ENCODE results near the gene UGT2B7. TPM values are rescaled to one million over a fixed set of nuclear protein-coding genes. Genes with fewer than 3 reads are reported as not detected.

Gene UGT2B7
- total and polyA plus RNA-seq, 2 of the 13 experiments (the other 11 are each of a cell fraction or from before 2014, with no cell fraction given) = 26.8 to 41.8 TPM

DNA sequence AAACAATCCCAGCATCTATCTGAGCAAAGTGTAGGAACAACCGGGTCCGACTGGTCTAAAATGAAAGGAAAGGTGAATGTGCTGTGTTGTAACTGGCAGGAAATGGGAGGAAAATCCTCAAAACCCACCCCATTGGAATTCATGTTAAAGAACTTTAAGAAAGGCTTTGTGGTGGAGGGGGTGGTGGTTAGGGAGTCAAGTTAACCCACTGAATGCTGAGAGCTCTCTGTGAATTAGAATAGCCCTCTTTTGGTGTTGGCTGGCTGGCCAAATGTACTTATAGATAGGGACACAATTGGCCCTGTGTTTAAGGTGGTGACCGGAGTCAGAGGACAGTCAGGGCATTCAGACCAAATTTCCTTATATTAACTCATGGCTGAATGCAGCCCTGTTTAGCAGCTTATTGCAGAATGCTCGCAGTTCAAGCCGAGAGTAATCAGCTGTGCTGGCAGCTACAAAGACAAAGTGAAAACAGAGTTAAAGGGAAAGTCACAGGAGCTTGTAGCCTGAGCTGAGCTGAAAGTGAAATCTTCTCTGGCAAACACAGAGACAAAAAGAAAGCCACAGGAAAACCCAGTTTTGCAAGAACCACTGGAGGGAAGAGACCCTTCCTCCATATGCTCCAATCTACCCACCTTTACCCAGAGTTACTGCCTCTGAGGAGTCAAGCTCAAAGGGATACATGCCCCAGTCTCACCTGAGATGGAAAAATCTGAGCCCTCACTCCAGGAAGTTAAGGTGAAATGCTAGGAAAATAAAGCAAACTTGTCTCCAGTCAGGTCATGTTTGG lies 38.5 kb upstream of the UGT2B7 start:
- Histone ChIP-seq H3K9ac (ENCODE audit: insufficient read depth, low read depth, low read length) (peak overlapping the region; percentile 79), H3K36me3 (replicated peaks in 1 of 2; ENCODE audit: control insufficient read depth in 1 of 2, insufficient read depth in 2 of 2, low read length in 2 of 2) (peaks cover 3 to 4% of the 10 kb centered on the region in 2 experiments; a peak in 3 of 5 replicates), H4K20me1 (ENCODE audit: insufficient read depth, low read length) (no peaks in the 10 kb centered on the region), H3K79me2 (ENCODE audit: insufficient read depth, low read length) (peaks cover 88% of the 10 kb centered on the region), H3K9me3 (ENCODE audit: low read length) (peaks cover 5% of the 10 kb centered on the region; the same call in 1 of the 2 replicates), H2AFZ (ENCODE audit: low read length) (peak overlapping the region; percentile 51), H3K4me1 (ENCODE audit: insufficient read depth, low read length) (peaks cover 78% of the 10 kb centered on the region), H3K27me3 (ENCODE audit: control insufficient read depth in 1 of 2, insufficient read depth in 2 of 2, low read length in 2 of 2) (no peaks in the 10 kb centered on the region), H3K4me2 (ENCODE audit: low read depth, low read length) (peak overlapping the region; percentile 83), H3K4me3 (replicated peaks in 1 of 3; ENCODE audit: insufficient read depth in 1 of 3, low read depth in 2 of 3, low read length in 3 of 3) (peak overlapping the region; percentile 11 to 43 (median 31); a peak in 5 of 6 replicates), H3K27ac (ENCODE audit: extremely low read length, insufficient read depth, low read length) (peak overlapping the region; percentile 88)
- no TSS peak for BruUV-seq (replicated peaks)
- DNase-seq (ENCODE audit: low spot score) (peak; percentile 93), FAIRE-seq (peak; percentile 39), ATAC-seq (peak; percentile 87)
- ChIA-PET POLR2A (interaction anchor here (1.0 to 2.5 kb wide), 12 partner anchors 9 to 325 kb away, joined by 3 to 14 read pairs (median 5); partner anchors contain the start of genes UGT2A3 and UGT2B7), CTCF (ENCODE audit: low intra/inter-chr PET ratio, low total read pairs) (no interaction called here)
- in situ Hi-C loops (cut with HindIII; ENCODE audit: extremely low pct_ligation_motif_present, low pct_unique_long_range_greater_than_20kb) = loop anchor here (25.0 kb wide), 1 partner anchor 571 kb away; no protein-coding TSS in a partner anchor
- 4% methylated on average over 5 of the region's 5 CpGs for WGBS (ENCODE audit: low lambda C conversion rate)
- intact Hi-C loops (cut with micrococcal nuclease; ENCODE audit: unreplicated experiment) = loop anchor here (1.0 to 10.0 kb wide), 7 partner anchors 37 to 563 kb away; partner anchors contain the start of genes UGT2A3 and UGT2B10
- TF ChIP-seq PTBP1 (IDR thresholded peaks at IDR 0.05; ENCODE audit: low read depth, low read length, poor library complexity, severe bottlenecking) = no peak
- peak; percentile 43; the same call in 1 of the 2 replicates for TF ChIP-seq TAF1 (CRISPR knock-in tag; IDR thresholded peaks at IDR 0.05)
- no peak for TF ChIP-seq EEA1 (CRISPR knock-in tag; IDR thresholded peaks at IDR 0.05; ENCODE audit: borderline replicate concordance)
- 0 out of 2 replicates have a peak, but pooled peaks have one; percentile 46 for TF ChIP-seq HOXD1 (CRISPR knock-in tag; IDR thresholded peaks at IDR 0.05)
- no peak for TF ChIP-seq ZFX (CRISPR knock-in tag; IDR thresholded peaks at IDR 0.05; ENCODE audit: low read depth)
- TF ChIP-seq, protein P1, sequence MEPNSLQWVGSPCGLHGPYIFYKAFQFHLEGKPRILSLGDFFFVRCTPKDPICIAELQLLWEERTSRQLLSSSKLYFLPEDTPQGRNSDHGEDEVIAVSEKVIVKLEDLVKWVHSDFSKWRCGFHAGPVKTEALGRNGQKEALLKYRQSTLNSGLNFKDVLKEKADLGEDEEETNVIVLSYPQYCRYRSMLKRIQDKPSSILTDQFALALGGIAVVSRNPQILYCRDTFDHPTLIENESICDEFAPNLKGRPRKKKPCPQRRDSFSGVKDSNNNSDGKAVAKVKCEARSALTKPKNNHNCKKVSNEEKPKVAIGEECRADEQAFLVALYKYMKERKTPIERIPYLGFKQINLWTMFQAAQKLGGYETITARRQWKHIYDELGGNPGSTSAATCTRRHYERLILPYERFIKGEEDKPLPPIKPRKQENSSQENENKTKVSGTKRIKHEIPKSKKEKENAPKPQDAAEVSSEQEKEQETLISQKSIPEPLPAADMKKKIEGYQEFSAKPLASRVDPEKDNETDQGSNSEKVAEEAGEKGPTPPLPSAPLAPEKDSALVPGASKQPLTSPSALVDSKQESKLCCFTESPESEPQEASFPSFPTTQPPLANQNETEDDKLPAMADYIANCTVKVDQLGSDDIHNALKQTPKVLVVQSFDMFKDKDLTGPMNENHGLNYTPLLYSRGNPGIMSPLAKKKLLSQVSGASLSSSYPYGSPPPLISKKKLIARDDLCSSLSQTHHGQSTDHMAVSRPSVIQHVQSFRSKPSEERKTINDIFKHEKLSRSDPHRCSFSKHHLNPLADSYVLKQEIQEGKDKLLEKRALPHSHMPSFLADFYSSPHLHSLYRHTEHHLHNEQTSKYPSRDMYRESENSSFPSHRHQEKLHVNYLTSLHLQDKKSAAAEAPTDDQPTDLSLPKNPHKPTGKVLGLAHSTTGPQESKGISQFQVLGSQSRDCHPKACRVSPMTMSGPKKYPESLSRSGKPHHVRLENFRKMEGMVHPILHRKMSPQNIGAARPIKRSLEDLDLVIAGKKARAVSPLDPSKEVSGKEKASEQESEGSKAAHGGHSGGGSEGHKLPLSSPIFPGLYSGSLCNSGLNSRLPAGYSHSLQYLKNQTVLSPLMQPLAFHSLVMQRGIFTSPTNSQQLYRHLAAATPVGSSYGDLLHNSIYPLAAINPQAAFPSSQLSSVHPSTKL (CRISPR knock-in tag; IDR thresholded peaks at IDR 0.05) = peak; percentile 29; the same call in 1 of the 2 replicates
- no peak for TF ChIP-seq ZNF296 (CRISPR knock-in tag; conservative IDR thresholded peaks at IDR 0.05)
- TF ChIP-seq CREB1 (IDR thresholded peaks at IDR 0.05) = no peak
- peak; percentile 9; the same call in 1 of the 2 replicates for TF ChIP-seq CREB1 (CRISPR knock-in tag; IDR thresholded peaks at IDR 0.05)
- TF ChIP-seq ZNF615 (CRISPR knock-in tag; IDR thresholded peaks at IDR 0.05; ENCODE audit: borderline replicate concordance) = no peak
- peak; percentile 17; the same call in 1 of the 2 replicates for TF ChIP-seq FOXA3 (CRISPR knock-in tag; IDR thresholded peaks at IDR 0.05)
- 0 out of 2 replicates have a peak, but pooled peaks have one; percentile 13 for TF ChIP-seq KDM4B (CRISPR knock-in tag; IDR thresholded peaks at IDR 0.05)
- TF ChIP-seq, protein P2, sequence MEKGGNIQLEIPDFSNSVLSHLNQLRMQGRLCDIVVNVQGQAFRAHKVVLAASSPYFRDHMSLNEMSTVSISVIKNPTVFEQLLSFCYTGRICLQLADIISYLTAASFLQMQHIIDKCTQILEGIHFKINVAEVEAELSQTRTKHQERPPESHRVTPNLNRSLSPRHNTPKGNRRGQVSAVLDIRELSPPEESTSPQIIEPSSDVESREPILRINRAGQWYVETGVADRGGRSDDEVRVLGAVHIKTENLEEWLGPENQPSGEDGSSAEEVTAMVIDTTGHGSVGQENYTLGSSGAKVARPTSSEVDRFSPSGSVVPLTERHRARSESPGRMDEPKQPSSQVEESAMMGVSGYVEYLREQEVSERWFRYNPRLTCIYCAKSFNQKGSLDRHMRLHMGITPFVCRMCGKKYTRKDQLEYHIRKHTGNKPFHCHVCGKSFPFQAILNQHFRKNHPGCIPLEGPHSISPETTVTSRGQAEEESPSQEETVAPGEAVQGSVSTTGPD (CRISPR knock-in tag; IDR thresholded peaks at IDR 0.05) = peak; percentile 95
- peak; percentile 23; the same call in 1 of the 2 replicates for TF ChIP-seq FOSL2 (CRISPR knock-in tag; IDR thresholded peaks at IDR 0.05)
- TF ChIP-seq TARDBP (CRISPR knock-in tag; IDR thresholded peaks at IDR 0.05) = peak; percentile 24; the same call in 1 of the 2 replicates
- TF ChIP-seq ELF3 (CRISPR knock-in tag; IDR thresholded peaks at IDR 0.05) = peak; percentile 19; the same call in 1 of the 2 replicates
- peak; percentile 35; the same call in 1 of the 2 replicates for TF ChIP-seq RBFOX2 (IDR thresholded peaks at IDR 0.05; ENCODE audit: low read depth, low read length)
- TF ChIP-seq ZNF772 (CRISPR knock-in tag; IDR thresholded peaks at IDR 0.05) = no peak
